NCI-H460 (cell line): Measurements from ENCODE around the gene OR11L1. TPM values are rescaled to one million over a fixed set of nuclear protein-coding genes. Genes with fewer than 3 reads are reported as not detected.

Experiments
- DNase-seq: peaks from one replicate; pipeline ENCODE4 v3.0.0-alpha.2; 2016; ENCODE audit warnings: low read depth; ENCODE audit errors: extremely low read depth
- polyA plus RNA-seq: library from polyadenylated mRNA; depleted of rRNA; stranded (reverse); fragments of >200 nt; gene quantifications from 2 replicates; pipeline ENCODE4 v1.2.3, GENCODE V29; 2014; cell fraction: nucleus; rRNA removed
- total RNA-seq: library from RNA; depleted of rRNA; stranded (reverse); fragments of >200 nt; shearing (Covaris generic); gene quantifications from 2 replicates; pipeline ENCODE4 v1.2.3, GENCODE V29; 2014; rRNA removed

The OR11L1 gene
- total RNA-seq, result not detected in 2 replicates
- not detected in 2 replicates for polyA plus RNA-seq

- DNase-seq, result no peak
Observed at GRCh38 chr1:247841796-247842195, at the start of gene OR11L1. Gene OR11L1, minus strand, starts transcription at chr1:247841896. Its CDS starts 0 bp downstream, at chr1:247841896.

GRCh38 chr1:247884797-247885413, 43.2 kb upstream of the OR11L1 start:
- DNase-seq, result no peak

GRCh38 chr1:247883346-247883745, 41.6 kb upstream of the OR11L1 start:
- DNase-seq, result no peak

- no peak for DNase-seq
Observed at GRCh38 chr1:247865416-247865815, 23.7 kb upstream of the OR11L1 start.

GRCh38 chr1:247864644-247865043, 22.9 kb upstream of the OR11L1 start:
- no peak for DNase-seq

- DNase-seq, result no peak
Observed at GRCh38 chr1:247862756-247863155, 21.1 kb upstream of the OR11L1 start.

GRCh38 chr1:247857985-247858619, 16.4 kb upstream of the OR11L1 start:
- no peak for DNase-seq

- DNase-seq, result no peak
Observed at GRCh38 chr1:247857069-247857984, 15.6 kb upstream of the OR11L1 start, which contains the start of gene TRIM58. Gene TRIM58, plus strand, starts transcription at chr1:247857187. Its CDS starts 60 bp downstream, at chr1:247857247.

- DNase-seq, result no peak
Observed at GRCh38 chr1:247855911-247856310, 14.2 kb upstream of the OR11L1 start.

GRCh38 chr1:247854899-247855545, 13.3 kb upstream of the OR11L1 start:
- no peak for DNase-seq

GRCh38 chr1:247849616-247850015, 7.9 kb upstream of the OR11L1 start:
- DNase-seq, result no peak

- no peak for DNase-seq
Observed at GRCh38 chr1:247848346-247848745, 6.7 kb upstream of the OR11L1 start.

GRCh38 chr1:247845693-247846017, 4.0 kb upstream of the OR11L1 start:
- no peak for DNase-seq

- no peak for DNase-seq
Observed at GRCh38 chr1:247845011-247845692, 3.5 kb upstream of the OR11L1 start.

GRCh38 chr1:247843411-247843810, 1.7 kb upstream of the OR11L1 start:
- no peak for DNase-seq

GRCh38 chr1:247840818-247841217, 878 bp downstream of the OR11L1 start:
- no peak for DNase-seq

- DNase-seq, result no peak
Observed at GRCh38 chr1:247833601-247834000, 8.1 kb downstream of the OR11L1 start.

GRCh38 chr1:247829656-247830055, 12.0 kb downstream of the OR11L1 start:
- no peak for DNase-seq

- no peak for DNase-seq
Observed at GRCh38 chr1:247825362-247825761, 16.3 kb downstream of the OR11L1 start.

- DNase-seq, result no peak
Observed at GRCh38 chr1:247824023-247824422, 17.7 kb downstream of the OR11L1 start, which contains the start of gene OR14A16. Gene OR14A16, minus strand, starts transcription at chr1:247824119. Its CDS starts 8,390 bp downstream, at chr1:247815729.
